A549 (cell line): ENCODE data around the gene CBX4. TPM values are rescaled to one million over a fixed set of nuclear protein-coding genes. Genes with fewer than 3 reads are reported as not detected.

ENCODE experiments used
- ATAC-seq, 2 experiments: fragments of 200-7000 bp in 1 of 2; fragments of >200 bp in 1 of 2; cut with Nextera tagmentation in 1 of 2; cut with Tn5 transposase in 1 of 2; 3 replicates each; pipeline versions ENCODE4 v1.8.0 to v1.9.1; 2018 to 2020; ENCODE audit warnings: mild to moderate bottlenecking in 1 of 2, moderate library complexity in 1 of 2
- CTCF ChIA-PET: fragments of 300-600 bp; sonication (Branson Sonifier 250); formaldehyde crosslinking; extraction: SDS; loops from one replicate; lab custom pipeline; 2021; ENCODE audit warnings: antibody characterized with exemption, inconsistent platforms; lab: Yijun Ruan, JAX
- POLR2A ChIA-PET: fragments of 350-600 bp; formaldehyde crosslinking; extraction: SDS; loops from one replicate; lab custom pipeline; 2021; ENCODE audit warnings: antibody characterized with exemption, inconsistent platforms; lab: Yijun Ruan, JAX
- DNase-seq, 2 experiments: peaks; one replicate each; pipeline versions ENCODE4 v3.0.0 to v3.0.0-alpha.2; 2011 to 2016; ENCODE audit warnings: low read depth in 1 of 2, low spot score in 1 of 2
- FAIRE-seq: peaks from 2 replicates; lab custom pipeline; 2011; peaks lifted over from hg19 to GRCh38; lab: Jason Lieb, UNC
- H3K27ac ChIP-seq, 2 experiments: fragments of >200 bp; sonication (Bioruptor Twin); formaldehyde crosslinking; 3 replicates each; pipeline ENCODE4 v1.5.1; 2016 to 2017
- H3K4me1 ChIP-seq: fragments of >200 bp; sonication (Bioruptor Twin); formaldehyde crosslinking; 3 replicates; pipeline ENCODE4 v1.6.1; 2016
- H3K4me2 ChIP-seq: fragments of >200 bp; sonication (Bioruptor Twin); formaldehyde crosslinking; 3 replicates; pipeline ENCODE4 v1.6.1; 2016
- H3K4me3 ChIP-seq: fragments of >200 bp; sonication (Bioruptor Twin); formaldehyde crosslinking; 3 replicates; pipeline ENCODE4 v1.5.1; 2016
- H3K9me3 ChIP-seq: fragments of >200 bp; sonication (Bioruptor Twin); formaldehyde crosslinking; 3 replicates; pipeline ENCODE4 v1.6.1; 2016
- BCL3 ChIP-seq: fragments of >200 bp; sonication (Bioruptor Twin); formaldehyde crosslinking; IDR thresholded peaks from 3 replicates; pipeline ENCODE4 v1.6.1; 2016
- CBX2 ChIP-seq: fragments of 200-600 bp; sonication (generic); IDR thresholded peaks from 2 replicates; pipeline ENCODE4 v1.6.1; 2016; ENCODE audit warnings: low read depth, mild to moderate bottlenecking, borderline replicate concordance
- CHD4 ChIP-seq: fragments of 200-600 bp; sonication (generic); IDR thresholded peaks from 2 replicates; pipeline ENCODE4 v1.6.1; 2016; ENCODE audit warnings: antibody characterized with exemption, mild to moderate bottlenecking, borderline replicate concordance
- E2F6 ChIP-seq: IDR thresholded peaks from 2 replicates; pipeline ENCODE4 v1.6.1; 2012; ENCODE audit warnings: low read depth, borderline replicate concordance
- EHF ChIP-seq: fragments of 250-450 bp; sonication (Bioruptor Pico); IDR thresholded peaks from 2 replicates; pipeline ENCODE4 v1.5.0; 2020; ENCODE audit warnings: mild to moderate bottlenecking
- EHMT2 ChIP-seq: fragments of 200-600 bp; sonication (generic); IDR thresholded peaks from 2 replicates; pipeline ENCODE4 v1.6.1; 2016; ENCODE audit warnings: antibody characterized with exemption, low read depth, mild to moderate bottlenecking, moderate library complexity
- FOSB ChIP-seq: fragments of 250-450 bp; sonication (Bioruptor Pico); IDR thresholded peaks from 2 replicates; pipeline ENCODE4 v1.5.0; 2020; ENCODE audit warnings: mild to moderate bottlenecking, moderate library complexity
- FOSL2 ChIP-seq, 2 experiments: fragments of 450-650 bp in 1 of 2; fragments of >200 bp in 1 of 2; sonication (Bioruptor Twin) in 1 of 2; formaldehyde crosslinking; IDR thresholded peaks; 2 replicates each; pipeline versions ENCODE4 v1.5.0 to v1.6.1; 2016 to 2020; ENCODE audit warnings: mild to moderate bottlenecking in 1 of 2, moderate library complexity in 1 of 2
- FOXS1 ChIP-seq: fragments of 250-450 bp; sonication (Bioruptor Pico); IDR thresholded peaks from 2 replicates; pipeline ENCODE4 v1.5.0; 2020; ENCODE audit warnings: mild to moderate bottlenecking, moderate library complexity
- GATA3 ChIP-seq: IDR thresholded peaks from 2 replicates; pipeline ENCODE4 v1.6.1; 2012; ENCODE audit warnings: borderline replicate concordance
- HMGXB4 ChIP-seq: fragments of 250-450 bp; sonication (Bioruptor Pico); IDR thresholded peaks from 2 replicates; pipeline ENCODE4 v1.5.0; 2021; ENCODE audit warnings: mild to moderate bottlenecking, moderate library complexity, borderline replicate concordance
- HOXB13 ChIP-seq: fragments of 250-450 bp; sonication (Bioruptor Pico); IDR thresholded peaks from 2 replicates; pipeline ENCODE4 v1.5.0; 2020; ENCODE audit warnings: low read depth, mild to moderate bottlenecking, moderate library complexity
- JUNB ChIP-seq: fragments of >200 bp; sonication (Bioruptor Twin); formaldehyde crosslinking; IDR thresholded peaks from 2 replicates; pipeline ENCODE4 v1.6.1; 2016
- KDM1A ChIP-seq: fragments of 200-600 bp; sonication (generic); IDR thresholded peaks from 2 replicates; pipeline ENCODE4 v1.6.1; 2016; ENCODE audit warnings: low read depth, mild to moderate bottlenecking
- KDM5A ChIP-seq: fragments of 200-600 bp; sonication (generic); IDR thresholded peaks from 2 replicates; pipeline ENCODE4 v1.6.1; 2016; ENCODE audit warnings: antibody characterized with exemption, mild to moderate bottlenecking
- NFE2L2 ChIP-seq: fragments of 150-350 bp; conservative IDR thresholded peaks from 2 replicates; pipeline ENCODE4 v1.6.1; 2014; ENCODE audit warnings: low read length
- NPAS2 ChIP-seq: fragments of 250-450 bp; sonication (Bioruptor Pico); IDR thresholded peaks from 2 replicates; pipeline ENCODE4 v1.8.0; 2022; ENCODE audit warnings: mild to moderate bottlenecking, moderate library complexity, borderline replicate concordance
- NR3C1 ChIP-seq: fragments of >200 bp; sonication (Bioruptor Twin); formaldehyde crosslinking; IDR thresholded peaks from 3 replicates; pipeline ENCODE4 v1.6.1; 2017
- POLR2AphosphoS2 ChIP-seq: conservative IDR thresholded peaks from 2 replicates; pipeline ENCODE4 v1.6.1; 2012; ENCODE audit warnings: low read length, improper control_type of control experiment, inconsistent platforms
- RAD21 ChIP-seq, 2 experiments: fragments of >200 bp in 1 of 2; sonication (Bioruptor Twin) in 1 of 2; formaldehyde crosslinking in 1 of 2; IDR thresholded peaks in 1 of 2; conservative IDR thresholded peaks in 1 of 2; 2 replicates in 1 of 2; 3 replicates in 1 of 2; pipeline ENCODE4 v1.6.1; 2012 to 2018; ENCODE audit warnings: inconsistent platforms in 1 of 2
- RARB ChIP-seq: fragments of 250-450 bp; sonication (Bioruptor Pico); IDR thresholded peaks from 2 replicates; pipeline ENCODE4 v1.8.0; 2021; ENCODE audit warnings: mild to moderate bottlenecking, moderate library complexity
- RFX5 ChIP-seq: fragments of 450-650 bp; IDR thresholded peaks from 2 replicates; pipeline ENCODE4 v1.7.1; 2014; ENCODE audit warnings: antibody characterized with exemption, mild to moderate bottlenecking, moderate library complexity
- RNF2 ChIP-seq: fragments of 200-600 bp; sonication (generic); IDR thresholded peaks from 2 replicates; pipeline ENCODE4 v1.6.1; 2016; ENCODE audit warnings: low read depth, mild to moderate bottlenecking, antibody characterized with exemption, moderate library complexity, borderline replicate concordance
- USF2 ChIP-seq: fragments of 450-650 bp; IDR thresholded peaks from 2 replicates; pipeline ENCODE4 v1.6.1; 2014; ENCODE audit warnings: antibody characterized with exemption
- ZC3H11A ChIP-seq: fragments of 450-650 bp; IDR thresholded peaks from 2 replicates; pipeline ENCODE4 v1.6.1; 2014; ENCODE audit warnings: antibody characterized with exemption, mild to moderate bottlenecking
- WGBS: methylation state at CpG from one replicate; pipeline ENCODE4 v1.1.6; 2017; ENCODE audit errors: missing lambda C conversion rate; 5-methylcytosine and 5-hydroxymethylcytosine counted together
- polyA plus RNA-seq, 4 experiments: library from polyadenylated mRNA; depleted of rRNA in 3 of 4; stranded (reverse); fragments of >200 nt; fragmentation: RNase III in 1 of 4; extraction: RNeasy Plus Mini Kit Qiagen cat#74134 plus additional on column Dnase treatment in 1 of 4; gene quantifications; 2 replicates in 3 of 4; 3 replicates in 1 of 4; pipeline ENCODE4 v1.2.3, GENCODE V29; 2011 to 2017

CBX4 gene
- polyA plus RNA-seq, 2 of the 4 experiments (the other 2 are of a cell fraction): 31.0 to 34.1 TPM

- no peak overlapping the region for H3K4me3 ChIP-seq
- ATAC-seq: no peak
- H3K4me2 ChIP-seq: no peak overlapping the region
- H3K4me1 ChIP-seq: peaks cover 34% of the 10 kb centered on the region
- no peak overlapping the region for H3K27ac ChIP-seq
- FAIRE-seq: no peak
- ChIA-PET CTCF (interaction anchor here (1.1 to 39.8 kb wide), 6 partner anchors 7 to 165 kb away, joined by 3 to 1281 read pairs (median 26); partner anchors contain the start of genes CBX4 and CBX8), POLR2A (no interaction called here)
- H3K9me3 ChIP-seq: no peaks in the 10 kb centered on the region
- DNase-seq: no peak
- TF ChIP-seq NR3C1 (no peak), HOXB13 (no peak), CHD4 (no peak), KDM1A (peak; percentile 82; the same call in 1 of the 2 replicates), NPAS2 (CRISPR knock-in tag) (0 out of 2 replicates have a peak, but pooled peaks have one; percentile 24)
- whole genome bisulfite sequencing: 86% methylated on average over 26 of the region's 26 CpGs
Observed at GRCh38 chr17:79826841-79827578, 12.2 kb downstream of the CBX4 start.

GRCh38 chr17:79826204-79826680, 13.0 kb downstream of the CBX4 start:
- CTCF ChIA-PET: interaction anchor here (1.1 to 39.8 kb wide), 7 partner anchors 6 to 275 kb away, joined by 3 to 1281 read pairs (median 10); partner anchors contain the start of genes CBX4, CBX8 and GAA
- ATAC-seq: no peak
- Histone ChIP-seq H3K4me1 (peaks cover 26% of the 10 kb centered on the region), H3K4me2 (no peak overlapping the region), H3K27ac (no peak overlapping the region), H3K4me3 (no peak overlapping the region), H3K9me3 (no peaks in the 10 kb centered on the region)
- WGBS: 84% methylated on average over 11 of the region's 11 CpGs
- POLR2A ChIA-PET: no interaction called here
- DNase-seq: no peak
- no peak for TF ChIP-seq GATA3
- no peak for TF ChIP-seq RFX5
- TF ChIP-seq JUNB: no peak
- TF ChIP-seq BCL3: no peak
- no peak for TF ChIP-seq HMGXB4 (CRISPR knock-in tag)
- no peak for TF ChIP-seq FOXS1 (CRISPR knock-in tag)
- TF ChIP-seq NFE2L2: no peak
- no peak for TF ChIP-seq E2F6
- TF ChIP-seq POLR2AphosphoS2: no peak
- TF ChIP-seq FOSB: no peak
- no peak for TF ChIP-seq ZC3H11A
- no peak for TF ChIP-seq FOSL2 (IDR thresholded peaks at IDR 0.05)
- TF ChIP-seq FOSL2 (CRISPR knock-in tag; IDR thresholded peaks at IDR 0.05): no peak
- no peak for TF ChIP-seq USF2
- no peak for TF ChIP-seq EHMT2
- TF ChIP-seq RAD21 (conservative IDR thresholded peaks at IDR 0.05 in 1 of 2, IDR thresholded peaks at IDR 0.05 in 1 of 2): no peak
- no peak for TF ChIP-seq EHF (CRISPR knock-in tag)
- no peak for TF ChIP-seq CBX2
- no peak for TF ChIP-seq RNF2
- no peak for TF ChIP-seq RARB (CRISPR knock-in tag)
- no peak for TF ChIP-seq KDM5A
- FAIRE-seq: no peak
